Endothelial cell of umbilical vein (primary cell): ENCODE measurements around the gene OXLD1. TPM values are rescaled to one million over a fixed set of nuclear protein-coding genes. Genes with fewer than 3 reads are reported as not detected.

Experiments
- BruUV-seq: library from RNA; stranded (reverse); fragments of 400-500 nt; replicated peaks from 2 replicates; lab custom pipeline; 2021; lab: Mats Ljungman, UMichigan
- CTCF ChIA-PET: fragments of 300-600, 350-600 bp; sonication (Branson Sonifier 250); formaldehyde crosslinking; loops from one replicate; lab custom pipeline; 2021; ENCODE audit warnings: antibody characterized with exemption, inconsistent platforms; lab: Charles Lee
- POLR2A ChIA-PET: fragments of 300-600, 350-600 bp; sonication (Branson Sonifier 250); formaldehyde crosslinking; loops from one replicate; lab custom pipeline; 2021; ENCODE audit warnings: antibody characterized with exemption, inconsistent platforms; lab: Charles Lee
- DNase-seq: peaks from one replicate; pipeline ENCODE4 v3.0.0-alpha.2; 2011; ENCODE audit warnings: low read depth, low spot score
- FAIRE-seq: peaks from 2 replicates; lab custom pipeline; 2011; peaks lifted over from hg19 to GRCh38; lab: Jason Lieb, UNC
- H2AFZ ChIP-seq: 2 replicates; pipeline ENCODE4 v1.6.0; 2012; ENCODE audit warnings: low read depth, low read length, control low read depth, inconsistent platforms
- H3K27ac ChIP-seq: 2 replicates; pipeline ENCODE4 v1.5.1; 2011; ENCODE audit warnings: low read depth, mild to moderate bottlenecking, control low read depth, low read length, moderate library complexity; ENCODE audit not compliant: insufficient read depth
- H3K27me3 ChIP-seq, 2 experiments: 2 replicates each; pipeline versions ENCODE4 v1.6.0 to v1.6.1; 2011; ENCODE audit warnings: low read length in 2 of 2, mixed read lengths in 1 of 2; ENCODE audit not compliant: control insufficient read depth in 2 of 2, insufficient read depth in 2 of 2
- H3K36me3 ChIP-seq, 2 experiments: 2 replicates in 1 of 2; 3 replicates in 1 of 2; pipeline ENCODE4 v1.5.1; 2011; ENCODE audit warnings: low read length in 2 of 2, mild to moderate bottlenecking in 1 of 2, moderate library complexity in 1 of 2; ENCODE audit not compliant: control insufficient read depth in 2 of 2, insufficient read depth in 2 of 2; ENCODE audit errors: extremely low read depth in 1 of 2
- H3K4me1 ChIP-seq: 3 replicates; pipeline ENCODE4 v1.5.1; 2011; ENCODE audit warnings: mild to moderate bottlenecking, low read length; ENCODE audit not compliant: control insufficient read depth, insufficient read depth; ENCODE audit errors: extremely low read depth
- H3K4me2 ChIP-seq: 2 replicates; pipeline ENCODE4 v1.6.1; 2011; ENCODE audit warnings: low read length, control low read depth, mixed read lengths; ENCODE audit not compliant: insufficient read depth
- H3K4me3 ChIP-seq, 3 experiments: fragments of 200-600 bp in 1 of 3; sonication (generic), shearing (Covaris generic) in 1 of 3; replicated peaks in 1 of 3; 2 replicates each; pipeline ENCODE4 v1.5.1; 2011 to 2016; ENCODE audit warnings: control low read depth in 3 of 3, low read length in 3 of 3, mild to moderate bottlenecking in 2 of 3, inconsistent platforms in 1 of 3, low read depth in 1 of 3, moderate library complexity in 1 of 3; ENCODE audit not compliant: insufficient read depth in 1 of 3
- H3K79me2 ChIP-seq: 2 replicates; pipeline ENCODE4 v1.6.0; 2012; ENCODE audit warnings: low read length, inconsistent platforms; ENCODE audit not compliant: control insufficient read depth, insufficient read depth
- H3K9ac ChIP-seq: replicated peaks from 2 replicates; pipeline ENCODE3; 2011; ENCODE audit warnings: low read length, control low read depth; ENCODE audit not compliant: insufficient read depth; ENCODE audit errors: extremely low read depth
- H3K9me1 ChIP-seq: replicated peaks from 3 replicates; pipeline ENCODE4 v1.6.0; 2011; ENCODE audit warnings: mild to moderate bottlenecking, low read length; ENCODE audit not compliant: control insufficient read depth, insufficient read depth; ENCODE audit errors: extremely low read depth
- H3K9me3 ChIP-seq: replicated peaks from 2 replicates; pipeline ENCODE4 v1.5.1; 2012; ENCODE audit warnings: low read length, inconsistent platforms; ENCODE audit not compliant: control insufficient read depth, insufficient read depth
- H4K20me1 ChIP-seq: replicated peaks from 2 replicates; pipeline ENCODE3; 2011; ENCODE audit warnings: mild to moderate bottlenecking, low read length; ENCODE audit not compliant: control insufficient read depth, insufficient read depth; ENCODE audit errors: extremely low read depth
- FOS ChIP-seq: IDR thresholded peaks from 2 replicates; pipeline ENCODE4 v1.6.1; 2011; ENCODE audit warnings: mild to moderate bottlenecking, low read length, moderate library complexity, borderline replicate concordance; ENCODE audit not compliant: insufficient read depth
- GATA2 ChIP-seq: IDR thresholded peaks from 2 replicates; pipeline ENCODE4 v1.7.0; 2011; ENCODE audit warnings: low read depth, mild to moderate bottlenecking, moderate library complexity, mixed read lengths, low read length; ENCODE audit not compliant: insufficient read length, insufficient read depth
- POLR2AphosphoS5 ChIP-seq: IDR thresholded peaks from 2 replicates; pipeline ENCODE4 v1.6.1; 2012; ENCODE audit warnings: low read depth, mild to moderate bottlenecking, control low read depth, low read length, moderate library complexity; ENCODE audit not compliant: insufficient read depth
- dilution Hi-C: fragments of 300-500 bp; cut with MboI; formaldehyde crosslinking; loops from one replicate; pipeline ENCODE4 v1.15.0; 2019; ENCODE audit warnings: low sequenced_read_pairs; ENCODE audit not compliant: extremely low pct_ligation_motif_present
- intact Hi-C: fragments of 100-400 bp; cut with micrococcal nuclease; formaldehyde crosslinking; loops from one replicate; pipeline ENCODE4 v1.10.0; 2022
- polyA plus RNA-seq, 4 experiments: library from polyadenylated mRNA; depleted of rRNA in 3 of 4; stranded (reverse) in 3 of 4; unstranded in 1 of 4; fragments of >200 nt; gene quantifications; 2 replicates each; pipeline versions ENCODE4 v1.2.1 to v1.2.3, GENCODE V29; 2011 to 2012; ENCODE audit warnings: missing spikeins in 1 of 4
- total RNA-seq: library from RNA; stranded (reverse); gene quantifications from 2 replicates; pipeline ENCODE4 v1.2.3, GENCODE V29; 2021
- TF ChIP-seq, protein P1 (sequence below): IDR thresholded peaks from 2 replicates; pipeline ENCODE4 v1.6.1; 2011; ENCODE audit not compliant: insufficient read depth, insufficient read length
- TF ChIP-seq, protein P2 (sequence below), 2 donors: IDR thresholded peaks; 1 replicate in 1 of 2; 2 replicates in 1 of 2; pipeline ENCODE4 v1.5.1; 2011; ENCODE audit warnings: low read length in 2 of 2, mild to moderate bottlenecking in 2 of 2, moderate library complexity in 2 of 2, control low read depth in 1 of 2, inconsistent platforms in 1 of 2, low read depth in 1 of 2; ENCODE audit not compliant: insufficient read depth in 1 of 2; ENCODE audit errors: extremely low read depth in 1 of 2

OXLD1 gene
- total and polyA plus RNA-seq, 2 donors (not counting 3 experiments of a cell fraction or from before 2014, with no cell fraction given), result 20.1 to 35.2 TPM

DNA sequence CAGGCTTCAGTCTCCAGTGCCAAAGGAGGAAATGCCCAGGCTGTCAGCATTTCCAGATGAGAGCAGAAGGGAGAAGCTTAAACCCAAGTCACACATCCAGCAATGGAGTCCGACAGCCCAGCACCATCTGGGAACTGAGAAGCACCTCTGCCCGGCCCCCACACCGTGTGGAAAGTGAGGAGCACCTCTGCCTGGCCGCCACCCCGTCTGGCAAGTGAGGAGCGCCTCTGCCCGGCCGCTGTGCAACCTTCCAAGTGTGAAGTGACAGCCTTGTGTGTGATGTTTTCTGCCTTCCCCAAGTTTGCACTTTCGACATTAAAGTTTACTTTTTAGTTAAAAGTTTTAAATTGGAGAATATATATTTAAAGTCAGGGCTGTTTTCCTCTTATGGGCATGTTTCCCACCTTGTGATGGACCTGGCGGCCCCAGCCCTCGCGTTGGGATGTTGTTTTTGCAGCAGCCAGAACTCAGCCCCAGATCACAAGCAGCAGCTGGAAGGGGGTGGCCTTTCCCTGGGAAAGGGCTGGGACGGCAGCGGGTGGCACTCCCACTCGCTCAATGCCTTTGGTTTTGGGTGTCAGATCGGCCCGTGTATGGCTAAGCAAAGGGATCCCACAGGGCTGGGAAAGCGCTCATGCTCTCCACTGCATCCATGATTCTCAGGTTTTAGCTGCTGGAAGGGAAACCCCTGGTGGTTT is 7.3 kb upstream of the OXLD1 start:
- Histone ChIP-seq H3K79me2 (peaks cover 1% of the 10 kb centered on the region), H3K9ac (no peak overlapping the region), H3K4me2 (no peak overlapping the region), H3K4me1 (no peaks in the 10 kb centered on the region), H3K27me3 (no peaks in the 10 kb centered on the region), H3K36me3 (peaks cover 4 to 37% of the 10 kb centered on the region in 2 experiments), H4K20me1 (no peaks in the 10 kb centered on the region), H3K4me3 (no peak overlapping the region), H3K9me1 (no peaks in the 10 kb centered on the region), H2AFZ (no peak overlapping the region), H3K9me3 (no peaks in the 10 kb centered on the region), H3K27ac (no peak overlapping the region)
- no peak for DNase-seq
- TF ChIP-seq, protein P1, sequence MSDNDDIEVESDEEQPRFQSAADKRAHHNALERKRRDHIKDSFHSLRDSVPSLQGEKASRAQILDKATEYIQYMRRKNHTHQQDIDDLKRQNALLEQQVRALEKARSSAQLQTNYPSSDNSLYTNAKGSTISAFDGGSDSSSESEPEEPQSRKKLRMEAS, result no peak
- TF ChIP-seq FOS (no peak), POLR2AphosphoS5 (no peak), GATA2 (no peak)
- TF ChIP-seq, protein P2, sequence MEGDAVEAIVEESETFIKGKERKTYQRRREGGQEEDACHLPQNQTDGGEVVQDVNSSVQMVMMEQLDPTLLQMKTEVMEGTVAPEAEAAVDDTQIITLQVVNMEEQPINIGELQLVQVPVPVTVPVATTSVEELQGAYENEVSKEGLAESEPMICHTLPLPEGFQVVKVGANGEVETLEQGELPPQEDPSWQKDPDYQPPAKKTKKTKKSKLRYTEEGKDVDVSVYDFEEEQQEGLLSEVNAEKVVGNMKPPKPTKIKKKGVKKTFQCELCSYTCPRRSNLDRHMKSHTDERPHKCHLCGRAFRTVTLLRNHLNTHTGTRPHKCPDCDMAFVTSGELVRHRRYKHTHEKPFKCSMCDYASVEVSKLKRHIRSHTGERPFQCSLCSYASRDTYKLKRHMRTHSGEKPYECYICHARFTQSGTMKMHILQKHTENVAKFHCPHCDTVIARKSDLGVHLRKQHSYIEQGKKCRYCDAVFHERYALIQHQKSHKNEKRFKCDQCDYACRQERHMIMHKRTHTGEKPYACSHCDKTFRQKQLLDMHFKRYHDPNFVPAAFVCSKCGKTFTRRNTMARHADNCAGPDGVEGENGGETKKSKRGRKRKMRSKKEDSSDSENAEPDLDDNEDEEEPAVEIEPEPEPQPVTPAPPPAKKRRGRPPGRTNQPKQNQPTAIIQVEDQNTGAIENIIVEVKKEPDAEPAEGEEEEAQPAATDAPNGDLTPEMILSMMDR (IDR thresholded peaks at IDR 0.05; ENCODE audit: extremely low read depth in 1 of 2, insufficient read depth in 1 of 2, low read depth in 1 of 2, low read length in 2 of 2), result no peak
- dilution Hi-C loops, result no loop called here
- ChIA-PET CTCF (no interaction called here), POLR2A (no interaction called here)
- BruUV-seq, result TSS peak; percentile 56
- FAIRE-seq, result no peak
- intact Hi-C loops, result no loop called here
